GM19463 (cell line): ENCODE measurements around the gene NCOA4.
"Not testable (repeated sequence)": the region's sequence is repeated elsewhere in the genome, so short reads cannot be mapped to it uniquely, and the experiment has no call there.

Source experiments
- ATAC-seq: cut with Tn5 transposase; IDR thresholded peaks from one replicate; pipeline ENCODE4 v1.9.1; 2021; ENCODE audit warnings: mild to moderate bottlenecking, moderate library complexity; ENCODE audit not compliant: unreplicated experiment

The NCOA4 gene

DNA sequence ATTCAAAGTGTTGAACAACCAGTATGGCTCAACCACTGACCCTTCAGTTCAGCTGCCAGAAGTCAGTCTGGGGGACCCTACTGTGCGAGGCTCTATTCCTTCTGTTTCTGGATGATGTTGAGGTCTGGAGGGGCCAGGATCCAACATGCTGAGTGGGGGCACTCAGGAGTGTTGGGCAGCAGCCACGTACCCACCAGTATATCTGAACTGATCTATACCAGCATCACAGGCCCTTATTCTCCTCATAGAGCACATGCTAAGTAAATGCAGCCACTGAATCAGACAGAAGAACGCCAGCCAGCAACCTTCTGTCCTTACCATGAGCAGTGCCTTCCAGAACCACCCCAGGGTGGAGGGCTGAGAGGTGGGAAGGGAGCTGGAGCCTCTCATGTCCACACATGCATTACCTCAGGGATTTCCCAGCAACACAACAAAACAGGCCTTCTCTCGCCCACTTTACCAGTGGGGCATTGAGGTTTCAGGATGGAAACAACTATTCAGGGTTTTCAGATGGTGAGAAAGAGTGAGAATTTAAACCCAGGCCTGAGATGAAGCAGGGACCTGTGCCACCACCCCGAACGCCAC is 22.5 kb upstream of the NCOA4 start:
- ATAC-seq: no peak

DNA sequence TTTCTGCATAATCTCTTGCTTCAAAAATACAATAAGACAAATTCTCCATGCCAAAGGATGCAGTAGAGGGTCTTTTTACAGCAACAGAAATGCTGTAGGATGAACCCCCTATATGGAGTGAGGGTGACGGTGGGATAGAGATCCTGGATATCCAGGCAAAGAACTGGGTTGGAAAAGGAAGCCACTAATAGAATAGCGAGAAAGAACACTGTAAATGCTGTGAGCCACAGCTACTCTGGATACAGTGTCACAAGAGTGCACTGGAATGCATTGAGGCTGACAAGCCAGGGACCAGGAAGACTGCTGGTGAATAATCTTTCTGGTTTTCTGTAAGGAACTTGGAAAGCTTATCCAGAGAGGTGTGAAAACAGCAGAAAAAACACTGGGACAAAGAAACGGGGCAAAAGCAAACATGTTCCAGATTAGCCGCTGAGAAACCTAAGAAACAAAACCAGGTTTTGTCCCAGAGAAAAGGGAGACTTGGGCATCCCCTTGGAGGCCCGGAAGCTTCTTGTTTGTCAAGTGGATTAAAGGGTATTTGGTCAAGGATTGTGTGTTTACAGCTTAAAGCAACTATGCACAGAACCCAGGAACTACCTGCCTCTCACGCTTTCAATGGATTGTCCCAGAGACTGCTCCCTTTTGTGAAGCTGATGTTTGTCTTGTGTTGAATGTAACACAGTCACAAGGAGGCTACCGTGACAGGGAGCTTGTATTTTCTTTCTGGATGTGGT is 21.8 kb upstream of the NCOA4 start:
- ATAC-seq: no peak

DNA sequence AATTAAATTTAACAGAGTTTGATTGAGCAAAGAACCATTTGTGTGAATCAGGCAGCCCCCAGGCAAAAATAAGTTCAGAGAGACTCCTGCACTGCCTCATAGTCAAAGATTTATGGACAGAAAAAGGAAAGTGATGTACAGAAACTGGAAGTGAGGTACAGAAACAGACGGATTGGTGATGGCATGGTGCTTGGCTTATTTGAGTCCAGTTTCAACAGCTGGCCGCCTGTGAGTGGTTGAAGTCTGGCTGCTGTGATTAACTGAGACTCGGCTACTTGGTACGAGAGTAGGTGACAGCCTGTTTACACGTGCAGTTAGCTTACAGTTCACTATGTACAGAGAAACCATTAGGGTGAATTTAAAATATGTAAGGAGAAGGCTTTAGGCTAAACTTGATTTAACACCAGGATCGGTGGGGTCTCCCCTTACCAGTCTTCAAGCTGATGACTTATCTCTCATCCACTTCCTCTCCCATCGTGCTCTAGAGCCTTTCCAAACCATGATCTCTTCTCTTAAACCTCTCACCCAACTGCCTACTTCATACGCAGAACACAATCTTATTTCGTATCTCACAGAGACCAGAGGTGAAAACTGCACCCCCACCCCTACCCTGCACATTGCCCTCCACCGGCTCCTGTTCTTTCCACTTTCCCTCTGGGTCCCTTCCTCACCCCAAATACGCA is 20.7 kb upstream of the NCOA4 start:
- ATAC-seq: no peak

DNA sequence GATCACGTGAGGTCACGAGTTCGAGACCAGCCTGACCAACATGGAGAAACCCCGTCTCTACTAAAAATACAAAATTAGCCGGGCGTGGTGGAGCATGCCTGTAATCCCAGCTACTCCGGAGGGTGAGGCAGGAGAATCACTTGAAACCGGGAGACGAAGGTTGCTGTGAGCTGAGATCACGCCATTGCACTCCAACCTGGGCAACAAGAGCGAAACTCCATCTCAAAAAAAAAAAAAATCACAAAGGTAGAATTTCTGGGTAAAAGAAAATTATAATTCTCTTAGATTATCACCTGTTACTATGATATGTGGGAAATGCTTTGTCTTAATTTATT is 19.0 kb upstream of the NCOA4 start:
- ATAC-seq: not testable (repeated sequence)

DNA sequence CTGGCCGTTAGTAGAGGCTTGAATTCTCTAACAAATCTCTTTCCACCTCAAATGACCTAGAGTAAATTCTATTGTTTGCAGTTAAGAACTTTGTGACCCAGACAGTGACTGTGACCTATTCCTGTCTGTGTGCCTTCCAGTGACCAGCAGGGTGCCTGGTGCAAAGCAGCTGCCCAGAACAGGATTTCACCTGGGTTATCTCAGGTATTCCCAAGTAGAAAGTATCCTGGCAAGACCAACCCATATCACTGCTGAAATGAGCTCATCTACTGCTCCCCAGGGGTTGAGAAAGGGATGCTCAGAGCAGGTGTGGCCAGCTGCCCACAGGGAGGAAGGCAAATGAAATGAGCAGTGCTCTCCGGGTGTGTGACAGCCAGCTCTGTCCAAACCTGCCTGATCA is 17.7 kb upstream of the NCOA4 start:
- ATAC-seq: no peak

DNA sequence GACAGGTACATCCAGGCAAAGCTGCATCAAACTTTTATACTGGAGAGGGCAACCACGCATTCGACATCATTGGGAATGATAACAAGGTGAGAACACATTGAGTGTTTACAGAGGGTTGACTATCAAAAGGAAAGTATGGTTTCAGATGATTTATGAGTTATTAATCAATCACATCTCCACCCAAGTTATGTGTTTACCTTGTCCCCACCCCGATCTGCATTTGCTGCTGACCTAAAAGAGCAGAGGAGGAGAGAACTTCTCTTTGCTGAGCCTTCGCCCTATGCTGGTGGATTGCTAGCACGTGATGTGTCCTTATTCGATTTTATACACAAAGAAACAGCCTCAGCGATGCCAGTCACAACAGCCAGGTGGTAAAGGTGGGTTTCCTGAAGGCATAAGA is 15.8 kb upstream of the NCOA4 start, which contains the start of gene MSMB:
Gene MSMB, minus strand, starts transcription at position 9 of the 400 bp plus-strand sequence. CDS start 32 bp downstream, outside the sequence.
- ATAC-seq: no peak

DNA sequence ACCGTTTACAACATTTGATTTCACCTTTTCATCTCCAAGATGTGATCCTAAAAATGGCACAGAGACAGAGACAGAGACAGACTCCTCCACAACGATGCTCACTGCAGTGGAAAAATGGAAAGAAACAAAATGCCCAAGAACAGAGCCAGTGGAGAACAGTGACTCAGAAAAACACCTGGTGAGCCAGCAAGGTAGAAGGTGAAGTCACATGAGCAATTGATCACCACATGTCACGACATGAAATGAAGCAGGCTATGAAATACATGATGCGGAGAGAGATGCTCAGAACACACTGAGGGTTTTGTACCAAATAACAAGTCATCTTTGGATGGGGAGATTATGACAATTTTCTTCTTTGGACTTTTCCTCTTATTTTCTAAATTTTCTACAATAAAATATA is 12.1 kb upstream of the NCOA4 start:
- ATAC-seq: no peak

DNA sequence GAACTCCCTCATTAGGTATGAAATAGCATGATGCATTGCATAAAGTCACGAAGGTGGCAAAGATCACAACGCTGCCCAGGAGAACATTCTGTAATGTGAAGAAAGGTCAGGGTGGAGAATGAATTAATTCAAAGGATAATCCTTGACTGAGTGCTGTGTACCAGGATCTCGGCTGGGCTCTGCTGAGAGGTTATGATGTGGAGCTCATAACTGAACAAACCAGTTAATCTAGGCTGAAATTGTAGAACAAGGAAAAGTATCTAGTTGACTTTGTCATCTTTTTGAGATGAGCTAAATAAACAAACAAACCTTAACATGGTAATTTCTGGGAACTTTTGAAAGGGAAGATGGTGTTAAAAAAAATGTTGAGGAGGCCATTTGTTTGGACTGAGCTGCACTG is 9.6 kb upstream of the NCOA4 start:
- no peak for ATAC-seq

DNA sequence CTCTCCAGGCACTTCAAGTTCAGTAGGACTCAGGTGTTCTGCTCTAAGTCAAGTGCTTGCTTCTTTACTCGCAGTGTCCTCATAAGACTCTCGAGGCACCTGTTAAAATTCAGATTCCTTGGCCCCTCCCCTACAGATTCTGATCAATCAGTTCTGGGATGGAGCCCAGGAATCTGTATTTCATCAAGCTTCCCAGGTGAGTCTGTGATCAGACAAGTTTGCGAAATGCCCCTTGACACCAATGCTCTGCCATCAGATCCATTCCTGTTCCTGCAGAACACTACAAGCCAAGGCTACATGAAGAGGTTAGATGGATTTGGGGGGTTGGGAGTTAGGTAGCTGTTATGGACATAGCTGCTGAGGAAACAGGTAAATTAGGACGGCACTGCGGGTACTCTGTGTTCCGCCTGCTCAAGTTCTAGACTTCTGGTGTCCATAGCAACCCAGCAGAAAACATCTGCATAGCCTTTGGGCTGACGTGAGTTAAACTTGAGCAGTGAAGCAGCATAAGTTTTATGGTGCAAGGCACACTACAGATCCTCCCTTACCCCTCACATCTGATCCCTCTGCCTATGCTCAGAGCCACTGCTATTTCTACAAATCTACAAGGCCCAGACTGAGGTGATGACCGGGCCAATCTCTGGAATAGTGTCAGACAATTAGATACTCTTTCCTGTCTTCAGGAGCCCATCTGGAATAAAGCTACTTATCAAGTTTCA is 6.8 kb upstream of the NCOA4 start:
- ATAC-seq: no peak

DNA sequence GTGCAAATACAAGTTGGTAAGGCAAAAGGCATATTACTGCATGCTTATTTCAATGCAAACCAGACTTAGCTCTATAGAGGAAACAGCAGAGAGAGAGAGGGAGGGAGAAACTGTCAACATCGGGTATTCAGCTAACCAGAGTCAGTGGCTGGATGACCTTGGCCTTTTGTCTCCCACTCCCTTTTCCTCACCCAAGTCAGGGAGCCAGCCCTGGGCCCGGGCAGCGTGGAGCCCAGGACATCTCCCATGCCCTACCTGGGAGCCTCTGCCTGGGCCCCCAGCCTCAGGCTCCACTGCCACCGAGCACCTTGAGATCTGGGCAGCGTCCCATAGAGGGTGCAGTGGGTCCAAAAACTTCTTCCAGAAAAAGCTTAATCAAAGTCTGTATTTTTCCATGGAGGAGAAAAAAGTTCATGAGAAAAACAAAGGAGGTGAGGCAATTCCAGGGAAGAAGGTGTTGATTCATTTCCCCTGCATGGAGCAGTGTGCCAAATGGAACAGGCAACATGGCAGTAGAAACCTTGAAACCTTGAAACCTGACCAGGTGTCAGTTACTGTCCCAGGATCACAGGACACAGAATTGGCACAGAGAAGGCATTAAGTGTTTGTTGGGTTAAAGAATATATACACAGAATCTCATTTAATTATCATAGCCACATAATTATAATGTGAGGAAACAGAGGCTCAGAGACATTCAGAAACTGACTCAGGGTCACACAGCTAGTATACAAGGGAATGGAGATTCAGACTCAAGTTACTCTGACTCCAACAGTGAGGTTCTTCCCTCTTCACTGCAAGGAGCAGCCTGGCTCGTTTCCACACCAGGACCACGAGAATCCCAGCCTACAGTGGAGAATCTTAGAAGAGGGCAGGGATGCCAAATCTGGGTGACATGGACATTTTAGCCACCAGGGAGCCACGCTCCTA is 5.8 kb upstream of the NCOA4 start:
- no peak for ATAC-seq

DNA sequence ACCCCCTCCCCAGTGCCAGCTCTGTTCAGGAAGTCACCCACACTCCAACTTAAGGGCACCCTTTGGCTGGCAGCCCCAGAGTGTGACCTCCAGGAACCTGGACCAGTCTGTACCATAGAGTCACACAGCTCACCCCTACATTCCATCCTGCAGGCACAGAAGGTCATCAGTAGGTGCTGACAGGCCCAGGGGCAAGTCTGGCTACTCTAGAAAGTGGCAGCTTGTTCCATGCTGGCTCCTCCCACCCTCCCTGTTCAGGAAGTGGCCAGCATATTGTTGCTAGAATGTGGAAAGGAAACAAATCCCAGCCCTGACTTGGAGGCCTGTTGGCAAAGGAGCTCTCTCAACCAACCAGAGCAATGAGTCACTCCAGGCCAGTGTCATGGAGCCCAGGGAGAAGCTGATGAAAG is 3.2 kb upstream of the NCOA4 start:
- no peak for ATAC-seq

DNA sequence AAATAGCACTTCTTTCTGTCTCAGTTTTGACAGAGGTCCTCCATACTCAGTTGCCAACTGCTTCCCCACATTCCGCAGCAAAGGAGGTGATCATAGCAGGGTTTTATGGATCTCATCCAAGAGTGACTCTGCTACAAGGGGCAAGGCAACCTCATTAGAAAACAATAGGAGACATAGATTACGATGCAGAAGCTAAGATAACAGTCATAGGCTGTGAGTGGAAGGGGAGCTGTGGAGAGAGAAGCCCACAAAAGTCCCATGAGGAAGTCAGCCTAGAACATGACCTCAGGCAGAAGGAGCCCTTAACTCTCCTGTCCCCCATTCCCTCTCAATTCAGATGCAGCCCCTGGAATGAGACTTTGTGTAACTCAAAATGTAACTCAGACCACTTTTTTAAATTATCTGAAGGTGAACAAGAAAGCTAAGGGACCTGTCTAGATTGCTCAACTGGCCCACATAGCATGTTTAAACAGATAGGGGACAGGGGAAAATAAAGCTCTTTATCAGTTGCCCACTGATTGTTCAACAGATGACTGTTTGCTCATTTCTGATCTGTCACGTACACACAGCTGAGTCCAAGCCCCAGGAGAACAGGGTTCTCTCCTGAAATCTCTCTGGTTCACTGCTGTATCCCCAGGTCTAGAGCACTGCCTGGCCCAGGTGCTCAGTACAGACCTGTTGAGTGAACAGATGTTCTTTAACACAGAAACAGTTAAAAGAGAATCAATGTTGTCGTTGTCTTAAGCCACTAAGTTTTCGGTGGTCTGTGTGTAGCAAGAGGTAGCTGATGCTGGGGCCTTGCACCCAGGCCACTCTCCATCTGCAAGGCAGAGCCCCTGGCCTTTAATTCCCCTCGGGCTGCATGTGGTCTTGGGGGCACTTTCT is 1.5 kb upstream of the NCOA4 start:
- no peak for ATAC-seq

DNA sequence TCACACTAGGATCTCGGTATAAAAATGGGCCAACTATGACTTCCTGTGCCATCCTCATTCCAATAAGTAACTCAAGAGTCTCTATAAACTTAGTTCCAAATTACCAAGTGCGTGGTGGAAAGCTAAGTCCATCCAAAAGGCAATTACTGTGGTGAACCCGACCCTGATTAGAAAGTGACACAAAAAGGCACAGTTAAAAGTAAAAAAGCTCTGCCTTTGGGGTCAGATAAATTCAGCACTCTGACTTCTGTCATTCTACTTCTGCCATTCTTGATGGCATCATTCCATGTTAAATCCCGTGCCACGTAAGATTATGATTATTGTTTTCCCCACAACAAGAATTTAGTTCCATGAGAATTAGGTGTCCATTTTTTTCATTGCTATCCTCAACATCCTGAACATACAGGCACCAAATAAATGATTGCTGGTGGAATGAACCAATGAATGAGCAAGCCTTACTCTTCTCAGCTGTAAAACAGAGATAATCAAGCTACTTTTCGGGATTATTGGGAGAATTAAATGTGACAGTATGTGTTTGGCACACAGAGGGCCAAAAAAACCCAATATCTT is 877 bp downstream of the NCOA4 start:
- no peak for ATAC-seq

DNA sequence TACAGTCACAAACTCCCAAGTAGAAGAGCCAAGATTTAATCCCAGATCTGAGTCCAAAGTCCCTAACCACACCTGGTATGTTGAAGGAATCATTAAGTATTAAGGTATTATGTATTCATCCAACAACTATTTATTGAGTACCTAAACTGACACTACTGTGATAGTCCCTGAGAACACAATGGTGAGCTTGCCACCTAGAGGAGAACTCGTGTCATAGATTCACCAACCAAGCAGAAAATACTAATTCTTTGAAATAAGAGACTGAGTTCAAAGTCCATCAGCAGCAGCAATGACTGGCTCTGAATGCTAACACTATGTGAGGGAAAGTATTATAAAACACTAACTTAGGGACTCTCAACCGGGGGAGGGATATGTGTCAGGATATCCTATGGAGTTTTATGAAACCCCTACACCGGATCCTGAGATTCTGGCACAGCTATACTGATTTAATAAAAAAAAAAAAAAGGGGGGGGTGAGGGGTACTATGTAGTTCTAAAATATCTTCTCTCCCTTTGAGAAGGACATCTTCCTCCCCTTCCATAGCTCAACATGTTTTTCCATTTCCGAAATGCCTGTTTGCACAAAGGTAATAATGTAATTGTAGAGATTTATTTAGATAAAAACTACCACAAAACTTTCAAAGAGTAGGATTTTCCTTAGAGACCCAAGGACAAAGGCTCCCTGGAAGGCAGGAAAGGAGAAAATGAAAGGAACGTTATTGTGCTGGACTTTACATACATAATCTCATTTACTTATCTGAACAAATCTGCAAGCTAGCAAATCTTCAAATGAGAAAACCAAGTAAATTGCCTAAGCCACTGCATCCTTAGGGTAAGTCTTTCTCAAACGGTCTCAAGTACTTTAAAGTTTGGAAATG is 1.6 kb downstream of the NCOA4 start:
- peak; percentile 47 for ATAC-seq

DNA sequence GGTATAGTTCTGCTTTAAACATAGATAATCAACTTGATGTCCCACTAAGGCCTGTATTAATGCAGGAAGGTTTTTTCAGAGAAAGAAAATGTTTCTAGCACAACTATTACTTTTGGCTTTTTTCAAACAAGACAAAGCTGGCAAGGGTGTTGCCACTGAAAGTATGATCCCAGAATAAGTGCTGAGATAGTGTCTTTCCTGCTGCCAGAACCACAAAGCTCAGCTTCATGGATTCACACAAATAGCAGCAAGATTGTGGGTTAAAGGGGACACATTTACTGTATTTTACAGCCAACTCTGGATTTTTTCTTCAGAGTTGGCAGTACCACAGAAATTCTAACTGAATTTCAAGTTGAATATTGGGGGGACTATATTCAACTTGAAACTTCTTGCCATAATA is 4.3 kb downstream of the NCOA4 start:
- no peak for ATAC-seq

DNA sequence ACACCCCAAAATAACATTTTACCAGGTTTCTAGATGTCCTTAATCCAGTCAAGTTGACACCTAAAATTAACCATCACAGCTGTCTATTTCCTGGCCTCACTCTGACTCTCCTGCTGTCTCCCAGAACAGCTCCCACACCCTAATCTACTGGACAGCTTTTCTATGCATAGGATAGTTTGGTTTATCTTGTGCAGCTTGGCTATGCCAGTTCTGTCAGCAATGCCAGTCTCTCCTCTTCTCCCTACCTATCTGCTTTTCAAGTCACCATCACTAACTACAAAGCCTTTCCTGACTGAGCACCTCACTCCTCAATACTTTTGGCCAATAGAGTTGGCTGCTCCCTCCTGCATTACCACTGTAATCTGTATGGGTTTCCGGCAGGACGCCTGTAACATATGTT is 5.0 kb downstream of the NCOA4 start:
- no peak for ATAC-seq

DNA sequence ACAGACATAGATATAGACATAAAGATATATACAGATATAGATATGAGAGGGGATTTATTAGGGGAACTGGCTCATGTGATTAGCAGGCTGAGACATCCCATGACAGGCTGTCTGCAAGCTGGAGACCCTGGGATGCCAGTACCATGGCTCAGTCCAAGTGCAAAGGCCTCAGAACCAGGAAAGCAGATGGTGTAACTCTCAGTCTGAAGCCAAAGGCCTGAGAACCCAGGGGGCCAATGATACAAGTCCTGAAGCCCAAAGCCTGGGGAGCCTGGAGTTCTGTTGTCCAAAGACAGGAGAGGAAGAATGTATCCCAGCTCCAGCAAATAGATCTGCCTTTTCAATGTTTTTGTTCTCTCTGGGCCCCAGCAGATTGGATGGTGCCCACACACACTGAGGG is 5.5 kb downstream of the NCOA4 start:
- ATAC-seq: no peak

DNA sequence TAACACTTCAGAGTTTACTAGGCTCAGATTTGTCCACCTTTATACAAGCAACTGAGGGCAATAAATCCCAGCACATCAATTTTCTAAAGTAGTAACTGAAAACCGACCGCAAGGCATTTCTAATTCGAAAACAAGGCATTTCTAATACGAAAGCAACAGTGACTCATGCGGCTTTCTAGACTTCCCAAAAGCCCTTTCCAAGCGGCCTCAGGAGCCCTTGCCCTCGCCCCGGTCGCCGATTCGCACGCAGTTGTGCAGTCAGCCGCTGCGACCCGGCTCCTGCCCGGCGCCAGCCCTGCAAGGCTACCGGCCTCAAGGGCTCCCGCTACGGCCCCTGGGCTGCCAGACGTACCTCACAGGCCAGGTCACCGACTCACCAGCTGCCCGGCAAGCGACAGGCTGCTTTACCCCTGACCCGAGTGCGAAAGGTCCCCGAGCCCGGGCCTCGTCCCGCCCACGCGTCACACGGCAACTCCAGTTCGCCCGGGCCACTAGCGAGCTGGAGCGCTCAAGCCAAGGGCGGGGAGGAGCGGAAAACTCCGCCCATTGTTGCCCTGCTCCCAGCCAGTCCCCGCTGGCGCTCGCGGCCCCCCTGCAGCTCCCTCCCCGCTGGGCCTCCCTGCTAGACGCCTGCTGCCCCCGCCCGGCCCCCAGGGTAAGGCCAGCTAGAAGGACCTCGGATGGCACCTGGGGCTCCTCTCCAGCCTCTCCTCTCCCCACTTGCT is 7.3 kb downstream of the NCOA4 start:
- peak; percentile 95 for ATAC-seq
